ENCODE results near the gene BAIAP2. TPM values are rescaled to one million over a fixed set of nuclear protein-coding genes. Genes with fewer than 3 reads are reported as not detected.

The BAIAP2 gene
- total RNA-seq, 1 donor from 2014 or later, result 119 TPM

- Histone ChIP-seq H3K27ac (no peak overlapping the region), H3K9me3 (no peaks in the 10 kb centered on the region), H3K36me3 (no peaks in the 10 kb centered on the region), H3K4me1 (peaks cover 82% of the 10 kb centered on the region), H3K27me3 (ENCODE audit: low read depth) (peaks cover 3% of the 10 kb centered on the region), H3K4me3 (no peak overlapping the region)
- no peak for DNase-seq
- ATAC-seq, result no peak
- intact Hi-C loops (cut with DNase I), result no loop called here
- TF ChIP-seq, protein P1, sequence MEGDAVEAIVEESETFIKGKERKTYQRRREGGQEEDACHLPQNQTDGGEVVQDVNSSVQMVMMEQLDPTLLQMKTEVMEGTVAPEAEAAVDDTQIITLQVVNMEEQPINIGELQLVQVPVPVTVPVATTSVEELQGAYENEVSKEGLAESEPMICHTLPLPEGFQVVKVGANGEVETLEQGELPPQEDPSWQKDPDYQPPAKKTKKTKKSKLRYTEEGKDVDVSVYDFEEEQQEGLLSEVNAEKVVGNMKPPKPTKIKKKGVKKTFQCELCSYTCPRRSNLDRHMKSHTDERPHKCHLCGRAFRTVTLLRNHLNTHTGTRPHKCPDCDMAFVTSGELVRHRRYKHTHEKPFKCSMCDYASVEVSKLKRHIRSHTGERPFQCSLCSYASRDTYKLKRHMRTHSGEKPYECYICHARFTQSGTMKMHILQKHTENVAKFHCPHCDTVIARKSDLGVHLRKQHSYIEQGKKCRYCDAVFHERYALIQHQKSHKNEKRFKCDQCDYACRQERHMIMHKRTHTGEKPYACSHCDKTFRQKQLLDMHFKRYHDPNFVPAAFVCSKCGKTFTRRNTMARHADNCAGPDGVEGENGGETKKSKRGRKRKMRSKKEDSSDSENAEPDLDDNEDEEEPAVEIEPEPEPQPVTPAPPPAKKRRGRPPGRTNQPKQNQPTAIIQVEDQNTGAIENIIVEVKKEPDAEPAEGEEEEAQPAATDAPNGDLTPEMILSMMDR (IDR thresholded peaks at IDR 0.05), result no peak
Measured at GRCh38 chr17:81022344-81022676, 12.6 kb upstream of the BAIAP2 start.

DNA sequence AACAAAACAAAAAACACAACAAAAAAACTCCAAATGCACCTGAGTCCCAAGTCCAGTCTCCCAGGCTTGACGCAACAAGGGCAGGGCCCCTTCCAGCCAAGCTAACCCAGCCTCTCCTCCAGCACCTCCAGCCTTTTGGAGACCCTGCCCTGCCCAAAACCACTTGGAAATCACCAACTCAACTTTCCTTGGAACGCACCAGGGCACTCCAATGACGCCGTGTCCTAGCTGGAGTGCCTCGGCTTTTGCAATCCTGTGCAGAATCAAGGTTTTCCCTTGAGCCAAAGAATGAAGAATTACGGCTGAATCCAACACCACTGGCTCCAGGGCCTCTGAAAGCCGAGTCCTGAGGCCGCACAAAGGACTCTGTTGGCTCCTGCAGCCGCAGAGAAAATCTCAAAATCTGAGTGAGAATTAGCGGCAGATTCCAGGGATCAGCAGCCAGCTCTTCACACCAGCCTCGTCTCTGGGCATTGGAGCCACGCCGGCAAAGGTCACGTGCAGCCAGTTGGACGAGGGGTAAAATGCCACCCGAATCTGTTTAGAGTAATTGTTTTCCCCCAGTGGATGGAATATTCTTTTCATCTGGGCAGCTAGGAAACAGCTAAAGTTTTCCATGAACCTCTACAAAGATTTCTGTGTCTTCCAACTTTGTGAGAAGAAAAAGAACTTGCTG, 9.7 kb upstream of the BAIAP2 start:
- H3K9me3 ChIP-seq, result no peaks in the 10 kb centered on the region
- TF ChIP-seq, protein P1 (IDR thresholded peaks at IDR 0.05), result no peak
- H3K4me1 ChIP-seq, result peaks cover 74% of the 10 kb centered on the region
- no peaks in the 10 kb centered on the region for H3K36me3 ChIP-seq
- peak; percentile 81 for DNase-seq
- intact Hi-C loops (cut with DNase I), result no loop called here
- ATAC-seq, result peak; percentile 67 to 69
- H3K4me3 ChIP-seq, result no peak overlapping the region
- peak overlapping the region; percentile 68 for H3K27ac ChIP-seq
- H3K27me3 ChIP-seq (ENCODE audit: low read depth), result peaks cover 10% of the 10 kb centered on the region

- intact Hi-C loops (cut with DNase I), result no loop called here
- Histone ChIP-seq H3K27me3 (ENCODE audit: low read depth) (peaks cover 10% of the 10 kb centered on the region), H3K4me3 (no peak overlapping the region), H3K4me1 (peaks cover 71% of the 10 kb centered on the region), H3K36me3 (no peaks in the 10 kb centered on the region), H3K9me3 (no peaks in the 10 kb centered on the region), H3K27ac (peak overlapping the region; percentile 68)
- DNase-seq (peak; percentile 51), ATAC-seq (no peak)
- TF ChIP-seq, protein P1 (IDR thresholded peaks at IDR 0.05), result no peak
Measured at GRCh38 chr17:81025741-81026129, 9.2 kb upstream of the BAIAP2 start.

DNA sequence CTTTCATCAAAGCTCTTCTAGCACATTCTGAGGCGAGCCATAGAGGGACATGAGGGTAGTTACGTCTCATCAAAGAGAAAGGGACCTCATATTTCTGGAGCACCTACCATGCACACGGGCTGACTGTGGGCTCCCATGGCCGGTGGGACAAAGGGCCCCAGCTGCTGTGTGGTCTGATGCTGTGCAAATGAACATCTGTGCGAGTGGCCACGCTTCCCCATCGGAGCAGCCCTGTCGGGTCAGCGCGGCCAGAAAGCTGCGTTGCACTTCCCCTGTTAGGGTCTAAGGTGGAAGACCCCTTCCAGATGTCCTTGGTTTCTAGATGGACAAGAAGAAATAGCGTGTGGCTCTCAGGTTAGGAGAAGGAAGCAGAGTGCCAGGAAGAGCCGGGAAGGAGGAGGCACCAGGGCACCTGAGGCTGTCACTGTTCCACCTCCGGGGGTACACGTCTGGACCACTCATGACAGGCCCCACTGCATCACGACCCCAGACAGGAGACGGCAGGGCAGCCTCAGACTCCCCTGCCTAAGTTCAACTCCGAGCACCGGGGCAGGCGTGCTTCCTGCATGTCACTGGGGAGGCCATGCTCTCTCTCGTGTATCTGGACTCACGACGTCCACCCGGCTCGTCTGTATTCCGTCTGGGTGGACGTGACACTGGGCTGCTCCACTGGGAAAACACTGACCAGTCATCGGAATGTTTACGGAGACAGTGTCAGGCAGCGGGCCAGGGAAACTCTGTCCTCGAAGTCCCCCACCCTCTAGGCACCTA, 8.5 kb upstream of the BAIAP2 start:
- no peak for ATAC-seq
- H3K9me3 ChIP-seq, result no peaks in the 10 kb centered on the region
- no peaks in the 10 kb centered on the region for H3K36me3 ChIP-seq
- no peak overlapping the region for H3K4me3 ChIP-seq
- intact Hi-C loops (cut with DNase I), result no loop called here
- peaks cover 71% of the 10 kb centered on the region for H3K4me1 ChIP-seq
- TF ChIP-seq, protein P1 (IDR thresholded peaks at IDR 0.05), result no peak
- peaks cover 10% of the 10 kb centered on the region for H3K27me3 ChIP-seq (ENCODE audit: low read depth)
- H3K27ac ChIP-seq, result no peak overlapping the region
- DNase-seq, result peak; percentile 41

- H3K4me1 ChIP-seq, result peaks cover 71% of the 10 kb centered on the region
Measured at GRCh38 chr17:81027038-81027437, 7.9 kb upstream of the BAIAP2 start.

More at GRCh38 chr17:81027038-81027437, 7.9 kb upstream of the BAIAP2 start:
- TF ChIP-seq, protein P1 (IDR thresholded peaks at IDR 0.05), result no peak
- ATAC-seq (no peak), DNase-seq (peak; percentile 46)
- no peak overlapping the region for H3K4me3 ChIP-seq
- intact Hi-C loops (cut with DNase I), result no loop called here
- no peaks in the 10 kb centered on the region for H3K36me3 ChIP-seq
- peaks cover 10% of the 10 kb centered on the region for H3K27me3 ChIP-seq (ENCODE audit: low read depth)
- no peaks in the 10 kb centered on the region for H3K9me3 ChIP-seq
- H3K27ac ChIP-seq, result no peak overlapping the region

Data from lower lobe of right lung (tissue), 2 donors.